IMR-90 (cell line): ENCODE data around the gene ADAMTS12. TPM values are rescaled to one million over a fixed set of nuclear protein-coding genes. Genes with fewer than 3 reads are reported as not detected.

ENCODE experiments used
- ATAC-seq: fragments of 200-7000 bp; cut with Tn5 transposase; 2 replicates; pipeline ENCODE4 v1.9.1; 2020; ENCODE audit warnings: low read depth, mild to moderate bottlenecking, moderate library complexity
- BruUV-seq: library from RNA; stranded (reverse); fragments of 400-500 nt; replicated peaks from 2 replicates; lab custom pipeline; 2021; lab: Mats Ljungman, UMichigan
- CTCF ChIA-PET: fragments of 300-600 bp; formaldehyde crosslinking; extraction: SDS; loops from one replicate; lab custom pipeline; 2021; ENCODE audit warnings: antibody characterized with exemption; lab: Yijun Ruan, JAX
- POLR2A ChIA-PET: fragments of 300-600 bp; sonication (Branson Sonifier 250); formaldehyde crosslinking; loops from one replicate; lab custom pipeline; 2022; ENCODE audit warnings: antibody characterized with exemption; ENCODE audit not compliant: unreplicated experiment; lab: Charles Lee
- DNase-seq: peaks from one replicate; pipeline ENCODE4 v3.0.0; 2013
- H2AFZ ChIP-seq: replicated peaks from 2 replicates; pipeline ENCODE3; 2013; ENCODE audit warnings: low read length, mild to moderate bottlenecking; ENCODE audit not compliant: poor library complexity
- H2AK5ac ChIP-seq: 2 replicates; pipeline ENCODE4 v1.6.1; 2013; ENCODE audit warnings: low read depth, low read length, inconsistent platforms
- H2AK9ac ChIP-seq: replicated peaks from 2 replicates; pipeline ENCODE3; 2013; ENCODE audit warnings: mild to moderate bottlenecking, low read depth, low read length, moderate library complexity; ENCODE audit not compliant: poor library complexity
- H2BK120ac ChIP-seq: 2 replicates; pipeline ENCODE4 v1.6.1; 2013; ENCODE audit warnings: low read depth, low read length, inconsistent platforms
- H2BK15ac ChIP-seq: 3 replicates; pipeline ENCODE4 v1.6.1; 2013; ENCODE audit warnings: low read depth, low read length, inconsistent platforms
- H2BK20ac ChIP-seq: 2 replicates; pipeline ENCODE4 v1.6.1; 2013; ENCODE audit warnings: low read depth, mild to moderate bottlenecking, inconsistent platforms, low read length, moderate library complexity
- H2BK5ac ChIP-seq: 2 replicates; pipeline ENCODE4 v1.6.1; 2013; ENCODE audit warnings: mild to moderate bottlenecking, low read depth, low read length, inconsistent platforms; ENCODE audit not compliant: poor library complexity, severe bottlenecking
- H3K14ac ChIP-seq: replicated peaks from 2 replicates; pipeline ENCODE4 v1.6.1; 2013; ENCODE audit warnings: low read depth, low read length, inconsistent platforms
- H3K18ac ChIP-seq: 2 replicates; pipeline ENCODE4 v1.6.1; 2013; ENCODE audit warnings: low read depth, low read length, control low read depth
- H3K23ac ChIP-seq: 2 replicates; pipeline ENCODE4 v1.6.1; 2013; ENCODE audit warnings: low read depth, low read length, inconsistent platforms
- H3K27ac ChIP-seq: 2 replicates; pipeline ENCODE4 v1.5.1; 2013; ENCODE audit warnings: mild to moderate bottlenecking, control low read depth, low read length; ENCODE audit not compliant: insufficient read depth
- H3K27me3 ChIP-seq: 2 replicates; pipeline ENCODE4 v1.6.1; 2013; ENCODE audit warnings: low read length; ENCODE audit not compliant: control insufficient read depth, insufficient read depth
- H3K36me3 ChIP-seq: 2 replicates; pipeline ENCODE4 v1.6.1; 2013; ENCODE audit warnings: low read length, mixed read lengths; ENCODE audit not compliant: control insufficient read depth, insufficient read depth
- H3K4ac ChIP-seq: 2 replicates; pipeline ENCODE4 v1.6.1; 2013; ENCODE audit warnings: low read depth, low read length, inconsistent platforms
- H3K4me1 ChIP-seq: 2 replicates; pipeline ENCODE4 v1.6.1; 2013; ENCODE audit warnings: low read length, mixed read lengths; ENCODE audit not compliant: control insufficient read depth, insufficient read depth
- H3K4me2 ChIP-seq: 2 replicates; pipeline ENCODE4 v1.6.1; 2013; ENCODE audit warnings: low read depth, mild to moderate bottlenecking, control low read depth, low read length, moderate library complexity
- H3K4me3 ChIP-seq: 2 replicates; pipeline ENCODE4 v1.5.1; 2013; ENCODE audit warnings: low read depth, mild to moderate bottlenecking, control low read depth, low read length, moderate library complexity; ENCODE audit not compliant: insufficient read depth
- H3K56ac ChIP-seq: 2 replicates; pipeline ENCODE4 v1.6.1; 2013; ENCODE audit warnings: low read length, inconsistent platforms; ENCODE audit not compliant: insufficient read depth; ENCODE audit errors: extremely low read depth
- H3K79me1 ChIP-seq, 2 experiments: 2 replicates each; pipeline ENCODE4 v1.6.1; 2013; ENCODE audit warnings: low read length in 2 of 2, inconsistent platforms in 1 of 2, low read depth in 1 of 2
- H3K9ac ChIP-seq: 2 replicates; pipeline ENCODE4 v1.6.1; 2013; ENCODE audit warnings: low read depth, low read length, control low read depth
- H3K9me1 ChIP-seq: 2 replicates; pipeline ENCODE4 v1.6.1; 2013; ENCODE audit warnings: low read length, inconsistent platforms; ENCODE audit not compliant: insufficient read depth
- H3K9me3 ChIP-seq: 2 replicates; pipeline ENCODE4 v1.6.1; 2013; ENCODE audit warnings: low read length; ENCODE audit not compliant: control insufficient read depth, insufficient read depth
- H4K20me1 ChIP-seq: 2 replicates; pipeline ENCODE4 v1.6.1; 2013; ENCODE audit warnings: low read length, inconsistent platforms; ENCODE audit not compliant: insufficient read depth
- H4K5ac ChIP-seq: 2 replicates; pipeline ENCODE4 v1.6.1; 2013; ENCODE audit warnings: mild to moderate bottlenecking, low read depth, low read length, control low read depth
- H4K8ac ChIP-seq, 2 experiments: 2 replicates each; pipeline ENCODE4 v1.6.1; 2013; ENCODE audit warnings: low read depth in 2 of 2, low read length in 2 of 2, control low read depth in 1 of 2, inconsistent platforms in 1 of 2
- H4K91ac ChIP-seq: 2 replicates; pipeline ENCODE4 v1.6.1; 2013; ENCODE audit warnings: low read depth, low read length, inconsistent platforms; ENCODE audit not compliant: insufficient read depth
- BHLHE40 ChIP-seq: fragments of 150-350 bp; IDR thresholded peaks from 2 replicates; pipeline ENCODE4 v1.6.1; 2016; ENCODE audit warnings: mild to moderate bottlenecking, low read depth, low read length
- CEBPB ChIP-seq: IDR thresholded peaks from 2 replicates; pipeline ENCODE4 v1.6.1; 2012; ENCODE audit warnings: low read depth, low read length, improper control_type of control experiment
- CHD1 ChIP-seq: IDR thresholded peaks from 2 replicates; pipeline ENCODE4 v1.6.1; 2012; ENCODE audit warnings: low read depth, low read length, improper control_type of control experiment
- CTCF ChIP-seq: conservative IDR thresholded peaks from 2 replicates; pipeline ENCODE4 v1.5.1; 2012; ENCODE audit warnings: mild to moderate bottlenecking, low read depth, low read length, improper control_type of control experiment
- ELK1 ChIP-seq: fragments of 150-350 bp; IDR thresholded peaks from 2 replicates; pipeline ENCODE4 v1.6.1; 2016; ENCODE audit warnings: low read depth, mild to moderate bottlenecking, low read length, moderate library complexity, borderline replicate concordance
- FOS ChIP-seq: fragments of 150-350 bp; IDR thresholded peaks from 2 replicates; pipeline ENCODE4 v1.6.1; 2016; ENCODE audit warnings: low read depth, low read length
- MAFK ChIP-seq: IDR thresholded peaks from 2 replicates; pipeline ENCODE4 v1.6.1; 2012; ENCODE audit warnings: low read depth, low read length, improper control_type of control experiment
- MAZ ChIP-seq: IDR thresholded peaks from 2 replicates; pipeline ENCODE4 v1.6.1; 2012; ENCODE audit warnings: low read depth, mild to moderate bottlenecking, low read length, improper control_type of control experiment, moderate library complexity, borderline replicate concordance
- MXI1 ChIP-seq: IDR thresholded peaks from 2 replicates; pipeline ENCODE4 v1.6.1; 2012; ENCODE audit warnings: low read depth, mild to moderate bottlenecking, low read length, moderate library complexity, borderline replicate concordance
- NFE2L2 ChIP-seq: fragments of 150-350 bp; IDR thresholded peaks from 2 replicates; pipeline ENCODE4 v1.6.1; 2016; ENCODE audit warnings: low read depth, mild to moderate bottlenecking, low read length
- POLR2A ChIP-seq: IDR thresholded peaks from 2 replicates; pipeline ENCODE4 v1.6.1; 2012; ENCODE audit warnings: mild to moderate bottlenecking, low read depth, low read length
- RAD21 ChIP-seq: IDR thresholded peaks from 2 replicates; pipeline ENCODE4 v1.6.1; 2012; ENCODE audit warnings: low read length, improper control_type of control experiment
- RCOR1 ChIP-seq: IDR thresholded peaks from 2 replicates; pipeline ENCODE4 v1.6.1; 2012; ENCODE audit warnings: mild to moderate bottlenecking, low read length, improper control_type of control experiment; ENCODE audit not compliant: insufficient replicate concordance
- RFX5 ChIP-seq: IDR thresholded peaks from 2 replicates; pipeline ENCODE4 v1.8.0; 2012; ENCODE audit warnings: low read depth, mild to moderate bottlenecking, low read length, moderate library complexity
- SMC3 ChIP-seq: fragments of 150-350 bp; IDR thresholded peaks from 2 replicates; pipeline ENCODE4 v1.6.1; 2016; ENCODE audit warnings: low read depth, mild to moderate bottlenecking, antibody characterized with exemption, low read length, moderate library complexity
- USF2 ChIP-seq: fragments of 150-350 bp; IDR thresholded peaks from 2 replicates; pipeline ENCODE4 v1.6.1; 2017; ENCODE audit warnings: mild to moderate bottlenecking, antibody characterized with exemption, low read length, low read depth
- WGBS, 2 experiments: methylation state at CpG; one replicate each; pipeline versions ENCODE4 v1.1.5 to v1.1.7; 2013; ENCODE audit warnings: missing lambda C conversion rate in 2 of 2; ENCODE audit not compliant: insufficient read length in 1 of 2; ENCODE audit errors: extremely low coverage in 2 of 2; 5-methylcytosine and 5-hydroxymethylcytosine counted together
- dilution Hi-C: fragments of 300-500 bp; cut with HindIII; formaldehyde crosslinking; loops from one replicate; pipeline ENCODE4 v1.14.3; 2018; ENCODE audit warnings: low sequenced_read_pairs; ENCODE audit not compliant: unreplicated experiment
- in situ Hi-C: fragments of 300-500 bp; cut with MboI; formaldehyde crosslinking; loops from 3 replicates; pipeline ENCODE4 v1.14.3; 2019; ENCODE audit warnings: low sequenced_read_pairs, inconsistent platforms, mixed read lengths
- intact Hi-C: fragments of 100-400 bp; cut with micrococcal nuclease; formaldehyde crosslinking; loops from 2 replicates; pipeline ENCODE4 v1.10.0; 2022
- polyA plus RNA-seq, 3 experiments: library from polyadenylated mRNA; depleted of rRNA; stranded (reverse); fragments of >200 nt; gene quantifications; 2 replicates each; pipeline ENCODE4 v1.2.3, GENCODE V29; 2012; ENCODE audit warnings: low replicate concordance in 1 of 3
- total RNA-seq: library from RNA; depleted of rRNA; stranded (reverse); fragments of >200 nt; gene quantifications from 2 replicates; pipeline ENCODE4 v1.2.3, GENCODE V29; 2012

Gene ADAMTS12
- total and polyA plus RNA-seq, 2 of the 4 experiments (the other 2 are of a cell fraction): 27.3 to 51.3 TPM

- Histone ChIP-seq H4K5ac (no peak overlapping the region), H3K4me1 (peaks cover 8% of the 10 kb centered on the region), H3K79me1 (no peaks in the 10 kb centered on the region), H3K4ac (peak overlapping the region; percentile 68; the same call in 1 of the 2 replicates), H3K36me3 (peaks cover 5% of the 10 kb centered on the region; the same call in 1 of the 2 replicates), H3K14ac (peak overlapping the region; percentile 59), H3K4me3 (no peak overlapping the region), H3K27ac (no peak overlapping the region), H2BK120ac (peak overlapping the region; percentile 60; the same call in 1 of the 2 replicates), H3K9ac (no peak overlapping the region), H3K9me3 (no peaks in the 10 kb centered on the region), H2AK9ac (no peak overlapping the region), H3K18ac (peak overlapping the region; percentile 2; the same call in 1 of the 2 replicates), H3K27me3 (no peaks in the 10 kb centered on the region), H3K4me2 (peak overlapping the region; percentile 41; the same call in 1 of the 2 replicates), H3K9me1 (peaks cover 5% of the 10 kb centered on the region; the same call in 1 of the 2 replicates), H3K56ac (no peak overlapping the region), H3K23ac (peak overlapping the region; percentile 65; the same call in 1 of the 2 replicates), H4K20me1 (peaks cover 5% of the 10 kb centered on the region; the same call in 1 of the 2 replicates), H4K91ac (no peak overlapping the region), H4K8ac (peak overlapping the region in 1 of 2 experiments; percentile 56; a peak in 1 of 4 replicates), H2BK15ac (0 out of 3 replicates have a peak overlapping the region, but pooled peaks have one; percentile 17), H2AK5ac (peak overlapping the region; percentile 62; the same call in 1 of the 2 replicates), H2BK5ac (peak overlapping the region; percentile 83), H2AFZ (no peak overlapping the region), H2BK20ac (peak overlapping the region; percentile 60)
- WGBS, 2 experiments: no CpG with 5 or more reads among the region's 1 CpG
- ChIA-PET CTCF (no interaction called here), POLR2A (no interaction called here)
- peak; percentile 62 for ATAC-seq
- dilution Hi-C loops: no loop called here
- no peak for TF ChIP-seq RCOR1
- no peak for TF ChIP-seq POLR2A
- no peak for TF ChIP-seq NFE2L2
- no peak for TF ChIP-seq CTCF
- TF ChIP-seq BHLHE40: no peak
- TF ChIP-seq ELK1: no peak
- TF ChIP-seq SMC3: no peak
- no peak for TF ChIP-seq MXI1
- no peak for TF ChIP-seq FOS
- no peak for TF ChIP-seq MAZ
- TF ChIP-seq CEBPB: no peak
- no peak for TF ChIP-seq MAFK
- no peak for TF ChIP-seq USF2
- TF ChIP-seq CHD1: no peak
- TF ChIP-seq RAD21: no peak
- no peak for TF ChIP-seq RFX5
- no TSS peak for BruUV-seq
- DNase-seq: peak; percentile 79
- in situ Hi-C loops: no loop called here
- intact Hi-C loops: loop anchor here (10.0 kb wide), 1 partner anchor 322 kb away; the partner anchor contains the start of gene RXFP3
Observed at GRCh38 chr5:33612386-33612785, 279.4 kb downstream of the ADAMTS12 start.
